GM12864 (cell line): ENCODE data around the gene PDE4B.

ENCODE experiments used
- DNase-seq: peaks from one replicate; pipeline ENCODE4 v3.0.0-alpha.2; 2011; ENCODE audit warnings: low read depth
- H3K4me3 ChIP-seq: 2 replicates; pipeline ENCODE4 v1.5.1; 2011; ENCODE audit warnings: mild to moderate bottlenecking, low read depth, low read length, control low read depth
- CTCF ChIP-seq: IDR thresholded peaks from 2 replicates; pipeline ENCODE4 v1.5.1; 2011; ENCODE audit warnings: low read depth, mild to moderate bottlenecking, moderate library complexity, low read length, control low read depth, inconsistent platforms; ENCODE audit errors: missing control alignments

Gene PDE4B

GRCh38 chr1:66327588-66327987, 534.9 kb downstream of the PDE4B start:
- no peak for DNase-seq
- H3K4me3 ChIP-seq, result no peak overlapping the region
- TF ChIP-seq CTCF, result no peak

- H3K4me3 ChIP-seq, result no peak overlapping the region
- TF ChIP-seq CTCF, result no peak
- no peak for DNase-seq
These were observed 536.2 kb downstream of the PDE4B start for GRCh38 chr1:66328896-66329295.

GRCh38 chr1:66330722-66331141, 538.0 kb downstream of the PDE4B start:
- H3K4me3 ChIP-seq, result no peak overlapping the region
- TF ChIP-seq CTCF, result no peak
- DNase-seq, result no peak

- peak overlapping the region; percentile 60 for H3K4me3 ChIP-seq
- peak; percentile 25 for TF ChIP-seq CTCF
- DNase-seq, result no peak
These were observed 539.2 kb downstream of the PDE4B start for GRCh38 chr1:66331658-66332547.

- DNase-seq, result no peak
- TF ChIP-seq CTCF, result no peak
- H3K4me3 ChIP-seq, result peak overlapping the region; percentile 60
These were observed 539.8 kb downstream of the PDE4B start for GRCh38 chr1:66332548-66332901.

- no peak for DNase-seq
- H3K4me3 ChIP-seq, result peak overlapping the region; percentile 60
- no peak for TF ChIP-seq CTCF
These were observed 540.9 kb downstream of the PDE4B start for GRCh38 chr1:66333466-66334199.

GRCh38 chr1:66334318-66334717, 541.6 kb downstream of the PDE4B start:
- no peak for TF ChIP-seq CTCF
- DNase-seq, result no peak
- peak overlapping the region; percentile 60 for H3K4me3 ChIP-seq
